ENCODE measurements around the gene GFOD1. TPM values are rescaled to one million over a fixed set of nuclear protein-coding genes. Genes with fewer than 3 reads are reported as not detected.
"Not testable (repeated sequence)": the region's sequence is repeated elsewhere in the genome, so short reads cannot be mapped to it uniquely, and the experiment has no call there.

Gene GFOD1
- total and polyA plus RNA-seq, 9 donors: 1.4 to 9.2 (median 3.7) TPM

- no peak overlapping the region for H3K27ac ChIP-seq
- DNase-seq: no peak
- H3K36me3 ChIP-seq: no peaks in the 10 kb centered on the region
- intact Hi-C loops (cut with DNase I): no loop called here
- no peaks in the 10 kb centered on the region for H3K27me3 ChIP-seq
- H3K9me3 ChIP-seq: no peaks in the 10 kb centered on the region
- TF ChIP-seq CTCF (IDR thresholded peaks at IDR 0.05) (no peak), EP300 (IDR thresholded peaks at IDR 0.05) (no peak), POLR2A (IDR thresholded peaks at IDR 0.05) (no peak)
- peaks cover 7% of the 10 kb centered on the region for H3K4me1 ChIP-seq (ENCODE audit: insufficient read depth)
- no peak overlapping the region for H3K4me3 ChIP-seq
- 80 to 83% (median 80%) methylated on average over 7 of the region's 7 CpGs for WGBS, 3 donors
Measured at GRCh38 chr6:13446381-13446780, 41.0 kb downstream of the GFOD1 start.

- no peaks in the 10 kb centered on the region for H3K27me3 ChIP-seq
- no peak for DNase-seq
- no peak overlapping the region for H3K4me3 ChIP-seq
- H3K36me3 ChIP-seq: no peaks in the 10 kb centered on the region
- H3K4me1 ChIP-seq (ENCODE audit: insufficient read depth): peaks cover 7% of the 10 kb centered on the region
- TF ChIP-seq CTCF (IDR thresholded peaks at IDR 0.05) (no peak), EP300 (IDR thresholded peaks at IDR 0.05) (no peak), POLR2A (IDR thresholded peaks at IDR 0.05) (no peak)
- intact Hi-C loops (cut with DNase I): no loop called here
- 61 to 69% (median 63%) methylated on average over 3 of the region's 3 CpGs for WGBS, 3 donors
- H3K27ac ChIP-seq: peak overlapping the region in 1 of 2 donors; percentile 29
- H3K9me3 ChIP-seq: no peaks in the 10 kb centered on the region
Measured at GRCh38 chr6:13445744-13446115, 41.7 kb downstream of the GFOD1 start.

GRCh38 chr6:13445005-13445743 is 42.2 kb downstream of the GFOD1 start:
- DNase-seq: peak; percentile 60 to 78 (median 69)
- TF ChIP-seq CTCF (IDR thresholded peaks at IDR 0.05) (no peak), EP300 (IDR thresholded peaks at IDR 0.05) (no peak), POLR2A (IDR thresholded peaks at IDR 0.05) (no peak)
- Histone ChIP-seq H3K4me3 (no peak overlapping the region), H3K36me3 (no peaks in the 10 kb centered on the region), H3K27ac (peak overlapping the region in 1 of 2 donors; percentile 29), H3K9me3 (no peaks in the 10 kb centered on the region), H3K4me1 (ENCODE audit: insufficient read depth) (peaks cover 9% of the 10 kb centered on the region), H3K27me3 (no peaks in the 10 kb centered on the region)
- intact Hi-C loops (cut with DNase I): no loop called here
- WGBS, 3 donors: 1 to 4% (median 2%) methylated on average over 9 of the region's 9 CpGs

- H3K27me3 ChIP-seq: no peaks in the 10 kb centered on the region
- H3K4me3 ChIP-seq: no peak overlapping the region
- TF ChIP-seq EP300 (IDR thresholded peaks at IDR 0.05): no peak
- TF ChIP-seq CTCF (IDR thresholded peaks at IDR 0.05): no peak
- no peak for TF ChIP-seq POLR2A (IDR thresholded peaks at IDR 0.05)
- H3K4me1 ChIP-seq (ENCODE audit: insufficient read depth): peaks cover 9% of the 10 kb centered on the region
- no peaks in the 10 kb centered on the region for H3K9me3 ChIP-seq
- no peak for DNase-seq
- H3K27ac ChIP-seq: no peak overlapping the region
- WGBS, 3 donors: 47 to 64% (median 57%) methylated on average over 3 of the region's 3 CpGs
- H3K36me3 ChIP-seq: no peaks in the 10 kb centered on the region
- intact Hi-C loops (cut with DNase I): no loop called here
Measured at GRCh38 chr6:13444604-13445003, 42.8 kb downstream of the GFOD1 start.

GRCh38 chr6:13443978-13444377 is 43.4 kb downstream of the GFOD1 start:
- H3K36me3 ChIP-seq; H3K27me3 ChIP-seq; H3K9me3 ChIP-seq; H3K4me1 ChIP-seq (ENCODE audit: insufficient read depth); DNase-seq; intact Hi-C loops (cut with DNase I); H3K27ac ChIP-seq; H3K4me3 ChIP-seq: not testable (repeated sequence)
- WGBS, 3 donors: 71 to 85% (median 78%) methylated on average over 6 of the region's 6 CpGs

Measured in ovary (tissue), 9 donors.